ENCODE data around the gene TMPRSS7.

DNA sequence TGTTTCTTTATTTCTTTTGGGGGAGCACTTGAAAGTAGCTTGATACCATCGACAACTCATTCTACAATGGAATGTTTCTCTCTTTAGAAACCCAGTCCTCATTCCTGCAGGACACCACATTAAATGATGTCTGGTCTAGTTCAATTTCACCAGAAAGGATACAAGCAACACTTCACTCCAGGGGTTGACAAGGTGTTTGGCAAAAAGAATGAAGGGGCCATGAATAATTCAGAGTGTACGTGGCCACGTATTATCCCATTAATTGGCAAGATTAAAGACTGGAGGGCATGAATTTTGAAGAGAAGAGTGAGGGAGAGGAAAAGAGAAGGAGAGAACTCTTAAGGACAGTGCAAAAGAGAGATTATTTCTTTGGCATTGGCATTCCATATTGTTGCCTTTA is 705 bp downstream of the TMPRSS7 start:
- TF ChIP-seq POLR2A (IDR thresholded peaks at IDR 0.05): no peak
- TF ChIP-seq, protein P1, sequence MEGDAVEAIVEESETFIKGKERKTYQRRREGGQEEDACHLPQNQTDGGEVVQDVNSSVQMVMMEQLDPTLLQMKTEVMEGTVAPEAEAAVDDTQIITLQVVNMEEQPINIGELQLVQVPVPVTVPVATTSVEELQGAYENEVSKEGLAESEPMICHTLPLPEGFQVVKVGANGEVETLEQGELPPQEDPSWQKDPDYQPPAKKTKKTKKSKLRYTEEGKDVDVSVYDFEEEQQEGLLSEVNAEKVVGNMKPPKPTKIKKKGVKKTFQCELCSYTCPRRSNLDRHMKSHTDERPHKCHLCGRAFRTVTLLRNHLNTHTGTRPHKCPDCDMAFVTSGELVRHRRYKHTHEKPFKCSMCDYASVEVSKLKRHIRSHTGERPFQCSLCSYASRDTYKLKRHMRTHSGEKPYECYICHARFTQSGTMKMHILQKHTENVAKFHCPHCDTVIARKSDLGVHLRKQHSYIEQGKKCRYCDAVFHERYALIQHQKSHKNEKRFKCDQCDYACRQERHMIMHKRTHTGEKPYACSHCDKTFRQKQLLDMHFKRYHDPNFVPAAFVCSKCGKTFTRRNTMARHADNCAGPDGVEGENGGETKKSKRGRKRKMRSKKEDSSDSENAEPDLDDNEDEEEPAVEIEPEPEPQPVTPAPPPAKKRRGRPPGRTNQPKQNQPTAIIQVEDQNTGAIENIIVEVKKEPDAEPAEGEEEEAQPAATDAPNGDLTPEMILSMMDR (IDR thresholded peaks at IDR 0.05): no peak
